Epithelial cell of esophagus (primary cell): Measurements from ENCODE around the gene TPCN2.
A peak's percentile ranks its signal among the peaks of the same experiment; 100 is the strongest.
"Not testable (repeated sequence)": the region's sequence is repeated elsewhere in the genome, so short reads cannot be mapped to it uniquely, and the experiment has no call there.

ENCODE experiments used
- DNase-seq: peaks from one replicate; pipeline ENCODE4 v3.0.0; 2010; ENCODE audit warnings: low read depth
- H3K4me3 ChIP-seq: 2 replicates; pipeline ENCODE4 v1.5.1; 2011; ENCODE audit warnings: mild to moderate bottlenecking, low read length, control low read depth
- TF ChIP-seq, protein P1 (sequence below): IDR thresholded peaks from 2 replicates; pipeline ENCODE4 v1.5.1; 2011; ENCODE audit warnings: low read depth, mild to moderate bottlenecking, low read length, control low read depth, inconsistent platforms; ENCODE audit not compliant: insufficient read depth; ENCODE audit errors: missing control alignments

Gene TPCN2

GRCh38 chr11:69048694-69049489 lies at the start of gene TPCN2:
TPCN2 (plus strand) TSS chr11:69048932; CDS start chr11:69048998, 66 bp downstream.
- DNase-seq: peak; percentile 96
- TF ChIP-seq, protein P1, sequence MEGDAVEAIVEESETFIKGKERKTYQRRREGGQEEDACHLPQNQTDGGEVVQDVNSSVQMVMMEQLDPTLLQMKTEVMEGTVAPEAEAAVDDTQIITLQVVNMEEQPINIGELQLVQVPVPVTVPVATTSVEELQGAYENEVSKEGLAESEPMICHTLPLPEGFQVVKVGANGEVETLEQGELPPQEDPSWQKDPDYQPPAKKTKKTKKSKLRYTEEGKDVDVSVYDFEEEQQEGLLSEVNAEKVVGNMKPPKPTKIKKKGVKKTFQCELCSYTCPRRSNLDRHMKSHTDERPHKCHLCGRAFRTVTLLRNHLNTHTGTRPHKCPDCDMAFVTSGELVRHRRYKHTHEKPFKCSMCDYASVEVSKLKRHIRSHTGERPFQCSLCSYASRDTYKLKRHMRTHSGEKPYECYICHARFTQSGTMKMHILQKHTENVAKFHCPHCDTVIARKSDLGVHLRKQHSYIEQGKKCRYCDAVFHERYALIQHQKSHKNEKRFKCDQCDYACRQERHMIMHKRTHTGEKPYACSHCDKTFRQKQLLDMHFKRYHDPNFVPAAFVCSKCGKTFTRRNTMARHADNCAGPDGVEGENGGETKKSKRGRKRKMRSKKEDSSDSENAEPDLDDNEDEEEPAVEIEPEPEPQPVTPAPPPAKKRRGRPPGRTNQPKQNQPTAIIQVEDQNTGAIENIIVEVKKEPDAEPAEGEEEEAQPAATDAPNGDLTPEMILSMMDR: no peak
- H3K4me3 ChIP-seq: peak within 1 kb of the TSS; percentile 76

GRCh38 chr11:68999093-68999747 lies 49.5 kb upstream of the TPCN2 start:
- DNase-seq: no peak
- H3K4me3 ChIP-seq: no peak overlapping the region
- TF ChIP-seq, protein P1: no peak

DNA sequence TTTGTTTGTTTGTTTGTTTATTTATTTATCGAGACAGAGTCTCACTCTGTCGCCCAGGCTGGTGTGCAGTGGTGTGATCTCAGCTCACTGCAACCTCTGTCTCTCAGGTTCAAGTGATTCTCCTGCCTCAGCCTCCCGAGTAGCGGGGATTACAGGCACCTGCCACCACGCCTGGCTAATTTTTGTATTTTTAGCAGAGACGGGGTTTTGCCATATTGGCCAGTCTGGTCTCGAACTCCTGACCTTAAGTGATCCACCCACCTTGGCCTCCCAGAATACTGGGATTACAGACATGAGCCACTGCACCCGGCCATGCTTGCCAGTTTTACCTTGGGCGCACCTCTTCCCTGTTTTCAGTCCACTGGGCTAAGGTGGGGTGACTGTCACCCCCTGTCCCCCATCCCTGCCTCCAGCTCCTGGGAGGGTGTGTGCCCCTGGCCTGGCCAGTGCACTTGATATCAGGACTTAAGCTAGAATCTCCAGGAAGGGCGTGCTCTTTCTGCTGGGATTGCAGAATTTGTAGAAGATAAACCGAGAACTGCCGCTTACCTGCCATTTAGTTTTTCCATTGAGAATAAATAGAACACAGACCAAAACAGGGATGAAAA lies 48.9 kb upstream of the TPCN2 start:
- not testable (repeated sequence) for DNase-seq, H3K4me3 ChIP-seq

GRCh38 chr11:69000391-69000790 lies 48.3 kb upstream of the TPCN2 start:
- H3K4me3 ChIP-seq: no peak overlapping the region
- no peak for DNase-seq
- TF ChIP-seq, protein P1: no peak

- DNase-seq: peak; percentile 74
- no peak overlapping the region for H3K4me3 ChIP-seq
- TF ChIP-seq, protein P1: peak; percentile 59
Measured at GRCh38 chr11:69000831-69001242, 47.9 kb upstream of the TPCN2 start.

DNA sequence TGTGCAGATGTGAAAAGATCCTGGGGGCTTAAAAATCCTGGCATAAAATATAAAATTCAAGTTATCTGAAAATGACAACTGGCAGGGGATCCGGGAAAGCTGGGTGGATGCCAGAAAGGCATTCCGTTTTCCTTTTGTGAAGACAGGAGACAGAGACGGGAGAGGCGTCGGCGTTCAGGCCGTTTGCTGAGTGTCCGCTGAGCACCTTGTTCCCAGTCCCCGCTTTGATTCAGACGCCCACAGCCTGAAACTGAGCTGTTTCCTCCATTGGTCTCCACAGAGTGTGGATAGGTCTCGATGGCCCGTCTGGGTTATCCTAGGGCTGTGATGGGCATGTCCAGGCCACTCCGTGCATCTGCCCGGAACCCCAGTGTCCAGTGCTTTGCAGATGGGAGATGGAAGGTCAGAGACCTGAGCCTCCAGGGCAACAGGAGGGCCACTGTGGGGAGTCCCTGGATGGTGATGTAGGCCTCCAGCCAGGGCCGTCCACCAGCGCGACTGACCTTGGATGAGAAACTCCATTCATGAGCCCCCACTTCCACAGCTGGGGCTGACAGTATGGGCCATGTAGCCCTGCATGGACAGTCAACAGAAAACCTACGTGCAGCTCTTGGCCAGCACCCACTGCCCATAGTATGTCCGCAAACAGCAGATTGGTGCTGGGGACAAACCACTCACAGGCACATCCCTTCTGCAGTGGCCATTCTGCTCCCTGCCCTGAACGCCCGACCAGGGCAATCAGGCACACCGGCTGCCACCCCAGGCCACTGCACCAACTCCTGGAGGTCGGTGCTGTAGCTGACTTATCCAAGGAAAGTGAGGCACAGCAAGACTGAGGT lies 47.3 kb upstream of the TPCN2 start:
- TF ChIP-seq, protein P1: no peak
- no peak for DNase-seq
- H3K4me3 ChIP-seq: no peak overlapping the region

- no peak overlapping the region for H3K4me3 ChIP-seq
- DNase-seq: no peak
- TF ChIP-seq, protein P1: no peak
Measured at GRCh38 chr11:69002110-69002569, 46.6 kb upstream of the TPCN2 start.
